HG03432 (cell line): ENCODE measurements around the gene APH1B.
"Not testable (repeated sequence)": the region's sequence is repeated elsewhere in the genome, so short reads cannot be mapped to it uniquely, and the experiment has no call there.

Experiments
- ATAC-seq: cut with Tn5 transposase; IDR thresholded peaks from one replicate; pipeline ENCODE4 v1.9.1; 2021; ENCODE audit warnings: mild to moderate bottlenecking, moderate library complexity; ENCODE audit not compliant: unreplicated experiment

Gene APH1B

GRCh38 chr15:63294359-63294758, 17.0 kb downstream of the APH1B start:
- ATAC-seq, result no peak

GRCh38 chr15:63295341-63295740, 17.9 kb downstream of the APH1B start:
- ATAC-seq, result no peak

GRCh38 chr15:63296195-63296594, 18.8 kb downstream of the APH1B start:
- ATAC-seq, result no peak

- no peak for ATAC-seq
Measured at GRCh38 chr15:63299943-63300575, 22.7 kb downstream of the APH1B start.

- no peak for ATAC-seq
Measured at GRCh38 chr15:63301088-63301487, 23.7 kb downstream of the APH1B start.

- ATAC-seq, result no peak
Measured at GRCh38 chr15:63305260-63305659, 27.9 kb downstream of the APH1B start.

- ATAC-seq, result no peak
Measured at GRCh38 chr15:63306492-63307073, 29.2 kb downstream of the APH1B start.

GRCh38 chr15:63308491-63308890, 31.1 kb downstream of the APH1B start:
- ATAC-seq, result no peak

- ATAC-seq, result no peak
Measured at GRCh38 chr15:63308947-63309346, 31.5 kb downstream of the APH1B start.

GRCh38 chr15:63310646-63311045, 33.2 kb downstream of the APH1B start:
- ATAC-seq, result no peak

GRCh38 chr15:63312286-63312685, 34.9 kb downstream of the APH1B start:
- no peak for ATAC-seq

- no peak for ATAC-seq
Measured at GRCh38 chr15:63313825-63314224, 36.4 kb downstream of the APH1B start.

- ATAC-seq, result no peak
Measured at GRCh38 chr15:63314409-63314808, 37.0 kb downstream of the APH1B start.

- no peak for ATAC-seq
Measured at GRCh38 chr15:63318344-63318743, 40.9 kb downstream of the APH1B start.

- no peak for ATAC-seq
Measured at GRCh38 chr15:63319065-63319464, 41.7 kb downstream of the APH1B start.

- ATAC-seq, result not testable (repeated sequence)
Measured at GRCh38 chr15:63320446-63320845, 43.0 kb downstream of the APH1B start.

GRCh38 chr15:63320981-63321380, 43.6 kb downstream of the APH1B start:
- ATAC-seq, result not testable (repeated sequence)

- ATAC-seq, result no peak
Measured at GRCh38 chr15:63321462-63321861, 44.1 kb downstream of the APH1B start.

- ATAC-seq, result no peak
Measured at GRCh38 chr15:63322541-63322940, 45.1 kb downstream of the APH1B start.

GRCh38 chr15:63323798-63324563, 46.6 kb downstream of the APH1B start:
- ATAC-seq, result no peak

GRCh38 chr15:63324770-63325169, 47.4 kb downstream of the APH1B start:
- ATAC-seq, result no peak
